Left renal cortex interstitium (tissue), 4 donors: ENCODE measurements around the gene LHX5. TPM values are rescaled to one million over a fixed set of nuclear protein-coding genes. Genes with fewer than 3 reads are reported as not detected.
A peak's percentile ranks its signal among the peaks of the same experiment; 100 is the strongest.

Experiments used
- DNase-seq, 4 donors: peaks; one replicate each; pipeline ENCODE4 v3.0.0-alpha.2; 2013; ENCODE audit warnings: low read depth in 4 of 4, low spot score in 2 of 4, missing footprints in 1 of 4
- polyA plus RNA-seq, 4 donors: library from polyadenylated mRNA; unstranded; fragments of 120-200 nt; gene quantifications; one replicate each; pipeline ENCODE4 v1.2.1, GENCODE V29; 2013; ENCODE audit not compliant: insufficient read length in 4 of 4

LHX5 gene
- polyA plus RNA-seq, 4 donors = 0.03 TPM; not detected in 3

DNA sequence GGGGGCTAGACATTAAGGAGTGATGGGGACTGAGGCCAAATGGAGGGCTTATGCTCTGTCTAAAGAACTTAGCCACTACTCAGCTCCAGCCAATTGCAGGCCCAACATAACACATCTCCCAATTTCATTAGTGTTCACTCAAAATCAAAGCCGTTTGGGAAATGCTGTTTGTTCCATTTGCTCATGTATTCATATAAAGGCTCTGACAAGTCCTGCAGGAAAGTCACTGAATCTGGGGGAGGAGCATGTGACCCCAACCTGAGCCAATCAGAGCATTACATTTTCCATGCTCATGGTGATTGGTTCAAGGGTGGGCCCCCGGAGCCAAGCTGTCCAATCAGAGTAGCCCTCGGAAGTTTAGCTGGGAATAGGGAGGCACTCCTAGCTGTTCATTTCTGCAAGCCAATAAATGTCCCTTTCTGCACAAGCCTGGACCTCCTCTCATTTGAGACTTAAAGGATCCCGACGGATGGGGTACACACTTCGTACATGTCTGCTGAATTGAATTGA is 28.6 kb downstream of the LHX5 start:
- no peak for DNase-seq

DNA sequence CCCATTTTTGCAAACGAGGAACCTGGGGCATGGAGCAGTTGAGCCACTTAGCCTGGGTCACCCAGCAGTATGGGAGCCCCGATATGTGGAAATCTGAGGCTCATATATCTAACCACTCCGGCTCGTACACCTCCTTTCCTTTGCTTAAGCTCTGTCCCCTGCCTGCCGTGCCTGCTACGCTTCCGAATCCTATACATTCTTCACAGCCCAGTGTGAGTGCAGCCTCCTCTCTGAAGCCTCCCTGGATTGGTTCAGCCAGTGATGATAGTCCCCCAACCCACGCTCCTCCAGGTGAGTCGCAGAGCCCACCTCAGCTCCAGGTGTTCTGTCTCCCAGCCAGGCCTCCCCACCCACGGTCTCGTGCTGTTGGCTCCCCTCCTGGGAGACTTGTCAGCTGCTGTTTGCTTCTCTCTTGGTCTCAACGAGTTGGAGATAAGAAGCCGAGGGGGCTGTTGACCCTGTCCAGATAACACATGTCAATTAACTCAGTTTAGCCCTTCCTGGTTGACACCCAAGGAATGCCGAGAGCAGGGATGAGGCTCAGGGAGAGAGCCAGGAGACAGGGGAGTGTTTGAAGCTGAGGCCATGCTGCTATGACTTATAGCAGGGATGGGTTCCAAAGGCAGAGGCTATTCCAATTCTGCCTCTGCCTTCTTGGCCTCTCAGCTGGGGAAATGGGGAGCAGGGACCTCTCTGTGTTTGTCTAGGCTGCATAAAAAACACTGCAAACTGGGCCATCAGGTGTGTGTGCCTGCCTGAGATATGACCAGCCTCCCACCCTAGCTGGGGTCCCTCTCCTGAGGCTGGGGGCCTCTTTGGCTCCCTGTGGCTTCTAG is 30.5 kb downstream of the LHX5 start:
- no peak for DNase-seq

DNA sequence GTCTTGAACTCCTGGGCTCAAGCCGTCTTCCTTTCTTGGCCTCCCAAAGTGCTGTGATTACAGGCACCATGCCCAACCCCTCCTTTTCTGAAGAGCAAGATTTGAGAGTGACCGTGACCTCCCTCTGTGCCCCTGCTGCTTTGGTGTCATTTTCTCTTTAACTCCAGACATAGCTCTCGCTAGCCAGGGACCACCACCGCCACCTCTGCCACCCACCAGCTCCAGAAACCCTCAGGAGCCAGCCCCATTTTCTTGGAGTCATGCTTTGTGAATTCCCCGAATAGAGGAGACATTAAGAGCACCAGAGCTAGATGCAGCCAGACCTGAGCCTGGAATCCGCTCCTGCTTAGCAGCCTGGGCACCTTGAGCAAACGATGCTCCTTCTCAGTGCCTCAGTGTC is 31.3 kb downstream of the LHX5 start:
- no peak for DNase-seq

DNA sequence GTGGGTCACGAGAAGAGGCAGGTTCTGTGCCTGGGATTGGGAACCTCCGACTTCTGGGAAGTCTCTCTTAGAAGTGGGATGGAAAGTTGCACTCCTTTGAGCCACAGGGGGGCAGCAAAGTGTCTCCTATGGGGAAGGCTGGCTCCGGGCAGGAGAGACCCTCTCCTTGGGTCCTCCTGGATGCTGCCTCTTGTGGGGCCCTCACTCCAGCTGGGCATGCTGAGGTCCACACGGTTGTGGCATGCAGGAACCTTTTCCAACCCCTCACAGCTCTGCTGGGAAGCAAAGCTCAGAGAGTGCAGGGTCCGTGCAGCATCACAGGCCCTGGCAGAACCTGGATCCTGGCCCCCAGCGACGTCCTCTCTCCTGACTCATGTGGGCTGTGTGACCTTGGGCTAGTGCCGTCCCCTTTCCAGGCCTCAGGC is 32.1 kb downstream of the LHX5 start:
- no peak for DNase-seq

DNA sequence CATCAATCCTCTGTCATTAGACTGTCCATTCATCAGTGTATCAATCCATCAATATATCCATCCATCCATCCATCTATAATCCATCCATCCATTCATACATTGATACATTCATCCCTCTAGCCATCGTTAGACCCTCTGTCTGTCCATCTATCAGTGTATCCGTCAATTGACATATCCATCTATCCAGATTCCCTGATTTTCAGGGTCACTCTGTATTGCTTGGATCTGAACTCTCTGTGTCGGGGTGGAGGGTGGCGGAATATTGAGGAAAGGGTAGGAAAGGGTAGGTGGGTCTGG is 32.4 kb downstream of the LHX5 start:
- no peak for DNase-seq

DNA sequence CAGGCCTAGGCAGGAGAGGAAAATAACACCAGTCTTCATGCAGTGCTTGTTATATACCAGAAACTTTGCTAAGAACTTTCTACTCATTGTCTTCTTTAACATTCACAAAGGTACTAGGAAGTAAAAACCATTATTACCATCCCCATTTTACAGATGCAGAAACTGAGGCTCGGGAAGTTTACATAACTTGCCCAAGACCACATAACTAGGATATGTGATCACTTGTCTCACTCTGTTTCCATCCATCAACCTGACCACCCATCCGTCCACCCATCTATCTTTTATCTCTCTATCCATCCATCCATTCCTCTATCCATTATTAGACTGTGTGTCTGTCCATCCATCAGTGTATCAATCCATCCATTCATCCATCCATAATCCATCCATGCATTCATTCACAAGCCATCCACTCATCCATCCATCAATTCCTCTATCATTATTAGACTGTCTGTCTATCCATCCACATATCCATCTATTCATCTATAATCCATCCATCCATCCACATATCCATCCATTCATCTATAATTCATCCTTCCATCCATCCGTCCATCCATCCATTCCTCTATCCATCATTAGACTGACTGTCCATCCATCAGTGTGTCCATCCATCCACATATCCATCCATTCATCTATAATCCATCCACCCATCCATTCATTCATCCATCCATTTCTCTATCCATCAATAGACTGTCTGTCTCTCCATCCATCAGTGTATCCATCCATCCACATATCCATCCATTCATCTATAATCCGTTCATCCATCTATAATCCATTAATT is 33.0 kb downstream of the LHX5 start:
- DNase-seq = no peak

DNA sequence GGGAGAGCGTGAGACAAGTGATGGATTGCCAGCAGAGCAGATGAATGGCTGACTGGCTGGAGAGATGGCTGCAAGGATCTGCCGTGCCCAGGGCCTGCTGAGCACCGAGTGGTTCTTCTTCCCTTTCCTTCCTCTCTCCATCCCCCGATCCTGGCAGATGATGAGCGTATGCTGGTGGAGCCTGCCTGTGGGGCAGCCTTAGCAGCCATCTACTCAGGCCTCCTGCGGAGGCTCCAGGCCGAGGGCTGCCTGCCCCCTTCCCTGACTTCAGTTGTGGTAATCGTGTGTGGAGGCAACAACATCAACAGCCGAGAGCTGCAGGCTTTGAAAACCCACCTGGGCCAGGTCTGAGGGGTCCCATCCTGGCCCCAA is 34.0 kb downstream of the LHX5 start:
- no peak for DNase-seq

DNA sequence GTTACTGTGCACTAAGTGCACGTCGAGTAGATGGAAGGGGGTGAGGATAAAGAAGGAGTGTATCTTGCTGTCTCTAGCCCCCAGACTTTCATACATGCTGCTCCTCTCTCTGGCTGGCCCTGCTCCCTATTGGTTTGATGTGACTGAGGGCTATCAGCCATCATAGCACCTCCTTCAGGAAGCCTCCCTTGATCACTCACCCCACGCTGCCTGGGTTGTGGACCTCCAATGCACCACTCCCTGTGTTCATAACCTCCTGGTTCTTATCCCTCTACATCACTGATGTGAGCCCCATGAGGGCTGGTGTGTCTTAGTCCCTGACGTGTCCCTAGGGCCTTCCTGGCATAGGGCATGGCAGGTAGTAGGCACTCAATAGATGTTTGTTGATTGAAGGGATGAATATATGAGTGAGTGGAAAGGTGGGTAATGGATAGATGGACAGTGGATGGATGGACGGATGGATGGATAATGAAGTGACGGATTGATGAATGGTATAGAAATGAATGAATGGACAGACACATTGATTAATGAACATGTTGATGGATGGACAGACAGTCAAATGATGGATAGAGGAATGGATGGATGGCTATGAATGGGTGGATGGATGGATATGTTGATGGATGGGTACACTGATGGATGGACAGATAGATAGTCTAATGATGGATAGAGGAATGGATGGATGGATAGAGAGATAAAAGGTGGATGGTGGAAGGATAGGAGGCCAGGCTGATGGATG is 34.5 kb downstream of the LHX5 start:
- DNase-seq = no peak

DNA sequence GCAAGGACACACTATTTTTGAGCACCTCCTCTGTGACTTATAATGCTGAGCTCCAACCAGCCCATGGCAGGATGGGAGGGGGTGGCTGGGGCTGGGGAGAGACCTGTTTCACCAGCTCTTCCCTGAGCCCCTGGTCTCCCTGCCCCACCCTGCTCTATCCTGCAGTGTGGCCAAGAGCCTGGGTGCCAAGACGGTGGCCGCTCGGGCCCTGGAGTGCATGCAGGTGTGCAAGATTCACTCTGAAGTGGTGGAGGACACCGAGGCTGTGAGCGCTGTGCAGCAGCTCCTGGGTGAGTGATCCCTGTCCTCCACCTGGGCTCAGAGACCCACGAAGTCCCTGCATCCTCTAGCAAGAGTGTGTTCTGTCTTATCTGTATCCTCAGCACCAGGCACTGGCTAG is 35.1 kb downstream of the LHX5 start:
- no peak for DNase-seq

DNA sequence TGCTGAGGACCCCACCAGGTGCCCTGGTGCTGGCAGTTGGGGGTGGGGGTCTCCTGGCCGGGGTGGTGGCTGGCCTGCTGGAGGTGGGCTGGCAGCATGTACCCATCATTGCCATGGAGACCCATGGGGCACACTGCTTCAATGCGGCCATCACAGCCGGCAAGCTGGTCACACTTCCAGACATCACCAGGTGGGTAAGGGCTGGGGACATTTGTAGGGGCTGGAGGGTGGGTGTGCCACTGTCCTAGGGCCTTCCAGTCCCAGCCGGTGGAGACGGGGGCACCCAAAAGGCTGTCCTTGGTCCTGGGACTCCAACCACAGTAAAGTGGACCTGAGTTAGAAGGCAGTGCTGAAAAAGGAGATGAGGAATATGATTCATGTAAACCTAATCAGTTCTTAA is 36.3 kb downstream of the LHX5 start:
- DNase-seq = no peak

DNA sequence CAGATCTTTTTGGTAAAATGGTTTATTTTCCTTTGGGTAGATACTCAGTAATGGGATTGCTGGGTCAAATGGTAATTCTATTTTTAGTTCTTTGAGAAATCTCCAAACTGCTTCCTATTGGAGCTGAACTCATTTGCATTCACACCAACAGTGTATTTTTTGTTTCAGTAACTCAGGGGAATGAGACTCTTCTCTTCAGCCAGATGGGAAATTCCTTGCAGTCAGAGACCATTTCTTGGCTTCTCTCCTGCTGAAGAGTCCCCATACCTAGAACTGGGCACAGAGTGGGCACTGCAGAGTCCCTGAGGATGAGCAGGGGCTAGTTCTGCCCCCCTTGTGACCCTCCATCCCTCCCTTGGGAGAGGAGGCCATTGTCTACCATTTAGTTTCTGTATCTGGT is 38.7 kb downstream of the LHX5 start:
- DNase-seq = no peak

DNA sequence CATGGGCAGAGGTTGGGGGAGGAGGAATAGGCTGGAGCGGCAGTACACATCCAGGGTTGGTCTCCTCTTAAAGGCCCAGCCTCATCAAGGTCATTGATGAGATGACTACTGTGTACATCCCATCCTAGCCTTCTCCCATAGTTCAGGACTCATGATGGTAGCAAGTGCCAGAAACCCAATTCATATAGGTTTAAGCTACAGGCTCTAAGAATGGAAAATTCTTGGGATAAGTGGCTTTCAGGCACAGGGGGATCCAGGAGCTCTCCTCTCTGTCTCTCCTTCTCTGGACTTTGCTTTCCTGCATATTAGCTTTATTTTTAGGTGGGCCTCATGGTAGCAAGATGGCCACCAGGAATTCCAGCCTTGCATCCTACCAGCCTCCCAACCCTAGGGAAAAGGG is 43.2 kb downstream of the LHX5 start:
- DNase-seq = no peak

DNA sequence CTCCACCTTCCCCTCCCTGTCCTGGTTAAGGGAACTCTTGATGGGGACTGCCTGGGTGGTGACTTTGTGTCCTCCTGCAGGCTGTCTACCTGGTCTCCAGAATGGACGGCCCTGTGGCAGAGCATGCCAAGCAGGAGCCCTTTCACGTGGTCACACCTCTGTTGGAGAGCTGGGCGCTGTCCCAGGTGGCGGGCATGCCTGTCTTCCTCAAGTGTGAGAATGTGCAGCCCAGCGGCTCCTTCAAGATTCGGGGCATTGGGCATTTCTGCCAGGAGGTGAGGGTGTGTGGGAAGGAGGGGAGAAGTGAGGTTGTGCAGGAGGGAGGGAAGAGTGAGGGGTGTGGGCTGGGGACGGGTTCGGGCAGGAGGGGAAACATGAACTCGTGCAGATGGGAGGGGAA is 43.8 kb downstream of the LHX5 start:
- DNase-seq = no peak

DNA sequence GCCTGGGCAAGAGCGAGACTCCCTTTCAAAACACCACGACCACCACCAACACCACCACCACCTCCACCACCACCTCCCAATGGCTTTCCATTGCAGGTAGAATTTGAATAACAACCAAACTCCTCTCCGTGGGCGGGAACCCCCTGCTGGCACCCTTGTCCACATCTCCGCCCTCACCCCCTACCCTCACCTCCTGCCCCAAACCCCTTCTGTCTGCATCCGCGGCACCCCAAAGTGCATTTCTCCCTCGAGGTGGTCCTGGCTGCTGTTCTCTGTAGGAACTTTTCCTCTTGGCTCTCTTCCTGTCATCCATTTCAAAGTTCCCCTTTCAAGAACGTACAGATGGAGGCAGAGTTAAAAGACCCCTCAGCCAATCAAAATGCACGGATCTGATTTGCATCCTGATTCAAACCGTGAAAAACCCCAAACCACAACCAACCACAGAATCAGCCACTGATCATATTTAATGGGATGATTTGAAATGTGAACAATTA is 45.7 kb downstream of the LHX5 start:
- DNase-seq = no peak

DNA sequence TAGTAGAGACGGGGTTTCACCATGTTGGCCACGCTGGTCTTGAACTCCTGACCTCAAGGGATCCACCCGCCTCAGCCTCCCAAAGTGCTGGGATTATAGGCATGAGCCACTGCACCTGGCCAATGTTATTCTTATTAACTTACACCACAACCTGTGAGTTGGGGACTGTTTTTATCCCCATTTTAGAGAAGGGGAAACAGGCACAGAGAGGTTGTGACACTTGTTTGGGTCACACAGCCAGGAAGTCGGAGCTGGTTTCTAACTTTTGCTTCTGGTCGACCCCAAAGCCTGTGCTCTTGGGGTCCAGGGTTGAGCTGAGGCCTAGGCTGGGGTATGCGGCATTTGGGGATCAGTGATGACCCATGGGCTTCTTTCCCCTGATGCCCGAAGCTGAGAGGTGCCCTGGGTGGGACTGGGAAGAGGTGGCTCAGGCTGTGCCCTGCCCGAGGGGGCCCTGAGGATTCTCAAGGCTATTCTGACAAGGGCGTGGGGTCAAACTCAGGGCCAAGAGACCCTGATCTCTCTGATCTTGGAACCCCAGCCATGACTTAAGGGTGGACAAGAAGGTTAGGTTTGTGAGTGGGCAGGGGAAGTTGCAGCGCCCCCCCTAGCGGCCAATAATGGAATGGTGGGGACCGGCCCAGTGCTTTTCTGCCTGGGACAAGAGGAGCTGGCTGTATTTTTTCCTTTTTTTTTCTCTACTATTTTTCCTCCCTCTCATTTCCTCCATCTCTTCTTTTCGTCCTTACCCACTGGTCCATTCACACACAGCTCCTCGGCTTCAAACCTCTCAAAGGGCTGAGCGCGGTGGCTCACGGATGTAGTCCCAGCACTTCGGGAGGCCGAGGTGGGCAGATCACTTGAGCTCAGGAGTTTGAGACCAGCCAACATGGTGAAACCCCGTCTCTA is 46.5 kb downstream of the LHX5 start:
- no peak for DNase-seq

DNA sequence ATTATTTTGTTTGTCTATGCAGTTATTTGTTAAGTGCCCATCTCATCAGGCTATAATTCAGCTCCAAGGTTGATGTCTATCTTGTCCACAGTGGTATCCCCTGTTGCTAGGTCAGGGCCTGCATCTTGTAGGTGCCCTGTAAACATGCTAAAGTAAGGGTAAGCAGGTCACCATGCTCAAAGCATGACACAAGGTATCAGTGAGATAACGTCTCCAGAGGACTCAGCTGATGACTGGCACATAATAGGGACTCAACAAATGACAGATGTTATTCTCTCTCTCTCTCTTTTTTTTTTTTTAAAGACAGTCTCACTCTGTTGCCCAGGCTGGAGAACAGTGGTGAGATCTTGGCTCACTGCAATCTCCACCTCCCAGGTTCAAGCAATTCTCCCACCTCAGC is 47.2 kb downstream of the LHX5 start:
- DNase-seq = no peak

DNA sequence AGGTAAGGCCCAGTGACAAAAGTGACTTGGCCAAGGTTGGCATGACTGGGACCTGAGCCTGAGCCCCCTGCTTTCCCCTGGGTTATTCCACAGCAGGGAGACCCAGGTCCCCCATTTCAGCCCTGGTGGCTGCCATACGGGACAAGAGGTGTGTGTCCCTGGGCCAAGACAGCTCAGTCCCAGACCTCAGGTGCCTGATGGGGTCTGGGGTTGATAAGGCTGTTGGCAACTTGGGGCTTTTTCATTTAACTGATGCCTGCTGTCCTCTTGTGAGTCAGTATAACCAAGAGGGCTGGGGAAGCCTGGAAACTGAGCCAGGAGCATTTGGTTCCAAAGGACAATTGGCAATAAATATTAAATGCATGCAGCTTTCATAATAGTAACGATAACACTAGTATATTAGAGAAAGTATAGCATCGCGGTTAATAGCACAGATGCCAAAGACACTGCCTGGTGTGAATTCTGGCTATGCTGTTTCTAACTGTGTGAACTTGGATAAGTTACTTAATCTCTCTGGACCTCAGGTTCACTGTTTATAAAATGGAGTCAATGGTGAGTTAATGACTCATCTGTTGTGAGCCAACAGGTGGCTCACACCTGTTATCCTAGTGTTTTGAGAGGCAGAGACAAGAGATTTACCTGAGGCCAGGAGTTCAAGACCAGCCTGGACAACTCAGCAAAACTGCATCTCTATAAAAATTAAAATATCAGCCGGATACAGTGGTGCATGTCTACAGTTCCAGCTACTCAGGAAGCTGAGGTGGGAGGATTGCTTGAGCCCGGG is 48.6 kb downstream of the LHX5 start:
- no peak for DNase-seq

DNA sequence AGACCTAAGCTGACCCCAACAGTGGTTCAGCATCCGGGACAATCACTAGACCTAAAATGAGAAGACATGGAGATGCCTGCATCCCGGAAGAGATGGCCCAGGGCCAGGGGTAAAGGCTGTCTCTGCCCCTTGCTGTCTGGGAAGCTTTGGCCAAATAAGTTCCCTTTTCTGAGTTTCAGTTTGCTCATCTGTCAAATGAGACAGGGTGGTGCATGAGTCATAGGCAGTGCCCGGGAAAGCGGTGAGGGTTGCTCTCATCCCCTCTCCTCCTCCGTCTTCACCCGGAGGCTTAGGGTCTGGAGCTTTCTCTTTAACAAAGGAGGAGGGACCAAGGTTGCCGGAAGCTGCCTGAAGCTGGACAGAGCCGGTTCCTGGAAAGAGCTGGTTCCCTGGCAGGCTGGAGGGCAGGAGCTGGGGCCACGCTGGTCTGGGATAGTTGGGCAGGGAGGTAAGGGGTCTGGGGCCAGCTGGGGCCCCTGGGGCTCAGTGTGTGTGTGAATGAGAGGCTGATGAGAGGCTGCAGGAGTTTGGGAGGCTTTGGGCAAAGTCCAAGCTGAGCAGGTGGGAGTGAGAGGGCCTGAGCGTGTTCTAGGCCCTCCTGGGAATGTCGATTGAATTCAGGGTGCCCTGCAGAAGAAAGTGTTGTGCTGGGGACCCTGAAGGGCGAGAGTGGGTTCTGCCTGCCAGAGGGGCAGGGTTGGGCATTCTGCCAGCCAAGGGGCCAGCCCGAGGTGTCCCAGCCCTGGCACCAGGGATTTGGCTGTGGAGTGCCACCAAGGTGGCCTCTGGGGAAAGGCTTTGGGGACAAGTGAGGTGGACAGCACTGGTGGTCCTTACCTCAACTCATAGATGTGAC is 49.4 kb downstream of the LHX5 start, which contains the start of gene SDSL:
Gene SDSL, plus strand, starts transcription at position 351 of the 856 bp plus-strand sequence. CDS start 5,603 bp downstream, outside the sequence.
- peak; percentile 47 to 63 (median 54) for DNase-seq
